ENCODE data around the gene TLR3.
"Not testable (repeated sequence)": the region's sequence is repeated elsewhere in the genome, so short reads cannot be mapped to it uniquely, and the experiment has no call there.

The TLR3 gene
- total RNA-seq = 1.2 to 6.1 (median 3.0) reads per million in 18 experiments

- peak; percentile 22 to 40 for DNase-seq
Observed at GRCh38 chr4:186068581-186069348, at the start of gene TLR3. Gene TLR3, plus strand, starts transcription at chr4:186069156. Its CDS starts 7,464 bp downstream, at chr4:186076620.

- DNase-seq = no peak
Observed at GRCh38 chr4:186019269-186019668, 49.7 kb upstream of the TLR3 start.

DNA sequence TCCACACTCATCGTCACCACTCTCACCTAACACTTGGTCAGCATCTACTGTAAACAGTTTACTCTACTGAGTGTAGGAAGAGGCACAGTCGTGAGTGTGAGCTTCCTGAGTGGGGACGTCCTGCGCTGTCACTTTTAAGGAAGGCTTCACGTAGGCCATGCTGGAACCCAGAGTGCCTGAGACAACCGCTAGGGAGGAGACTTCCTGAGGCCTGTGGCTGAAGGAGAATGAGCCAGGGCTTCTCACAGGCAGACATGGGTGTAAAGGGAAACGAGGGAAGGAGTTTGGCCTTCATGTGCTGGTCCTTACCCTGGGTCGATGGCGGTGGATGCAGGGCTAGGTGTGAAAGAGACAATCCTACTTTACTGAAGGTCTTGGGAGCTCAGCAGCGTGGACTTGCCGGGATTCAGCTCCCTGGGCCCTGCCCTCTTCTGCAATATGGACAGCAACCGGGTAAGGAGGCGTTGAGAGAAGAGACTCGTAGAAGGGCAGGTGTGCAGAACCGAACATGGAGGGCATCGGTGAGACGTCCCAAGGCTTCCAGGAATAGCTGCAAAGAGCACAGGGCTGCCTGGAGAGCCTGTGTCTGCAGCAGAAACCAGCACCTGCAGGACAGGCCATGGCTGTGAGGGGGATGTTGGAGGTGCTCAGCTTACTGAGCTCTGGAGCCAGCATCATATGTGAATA, 48.7 kb upstream of the TLR3 start:
- no peak for DNase-seq

DNA sequence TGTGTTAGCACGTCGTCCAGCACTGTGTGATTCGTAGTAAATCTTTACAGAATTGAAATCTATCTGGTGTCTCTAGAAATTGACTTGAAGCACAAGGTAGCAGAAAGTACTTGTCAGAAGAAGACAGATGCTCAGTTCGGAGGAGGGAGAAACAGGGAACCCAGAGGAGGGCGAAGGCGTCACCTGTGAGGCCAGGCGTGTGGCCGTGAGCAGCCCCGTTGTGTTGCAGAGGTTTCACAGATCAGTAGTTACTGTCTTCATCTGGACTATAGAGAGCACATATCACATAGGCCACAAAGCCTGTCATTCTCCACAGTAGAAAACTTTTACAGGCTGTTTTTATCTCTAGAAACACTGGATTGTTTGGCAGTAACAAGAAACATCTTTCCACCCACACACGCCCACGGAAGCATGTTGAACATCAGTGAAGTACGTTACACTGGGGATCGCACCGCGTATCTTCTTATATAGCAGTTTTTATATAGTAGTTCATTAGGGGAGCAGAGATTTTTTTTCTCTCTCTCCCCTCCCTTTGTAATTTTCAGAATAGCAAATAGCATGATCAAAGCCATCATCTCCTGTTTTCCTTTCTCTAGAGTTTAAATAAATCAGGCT, 48.1 kb upstream of the TLR3 start:
- no peak for DNase-seq

DNA sequence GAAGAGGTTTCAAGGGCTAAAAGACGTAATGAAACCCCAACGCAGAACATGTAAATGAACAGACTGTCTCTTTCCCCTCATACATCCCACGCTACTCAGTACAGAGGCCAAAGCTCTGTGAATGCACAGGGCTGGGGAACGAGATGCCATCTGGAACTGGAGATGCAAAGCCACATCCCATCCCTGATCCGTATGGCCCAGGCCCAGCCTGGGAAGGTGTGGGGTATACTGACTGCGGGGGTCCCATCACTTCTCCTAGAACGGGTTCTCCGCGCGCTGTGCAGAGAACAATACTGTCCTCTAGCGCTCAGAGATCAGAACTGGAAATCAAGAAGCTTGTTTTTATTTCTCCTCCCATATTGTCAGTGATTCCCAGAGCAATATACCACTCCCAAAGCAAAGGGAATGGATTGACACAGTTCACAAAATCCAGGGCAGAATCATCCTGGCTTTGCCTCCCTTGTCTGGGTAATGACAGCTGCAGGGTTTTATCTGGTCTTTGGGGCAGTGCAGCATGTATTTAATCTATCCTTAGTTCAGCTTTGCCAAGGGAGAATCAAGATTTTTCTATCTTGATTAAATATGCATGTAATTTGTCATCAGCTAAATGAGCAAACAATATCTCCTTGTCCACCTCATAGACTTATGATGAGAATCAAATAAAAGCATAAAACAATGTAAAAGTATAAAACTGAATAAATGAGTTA, 47.3 kb upstream of the TLR3 start:
- peak in 1 of 2 donors; percentile 7 for DNase-seq

- DNase-seq = no peak
Observed at GRCh38 chr4:186023975-186024374, 45.0 kb upstream of the TLR3 start.

- DNase-seq = no peak
Observed at GRCh38 chr4:186024637-186025407, 44.1 kb upstream of the TLR3 start.

DNA sequence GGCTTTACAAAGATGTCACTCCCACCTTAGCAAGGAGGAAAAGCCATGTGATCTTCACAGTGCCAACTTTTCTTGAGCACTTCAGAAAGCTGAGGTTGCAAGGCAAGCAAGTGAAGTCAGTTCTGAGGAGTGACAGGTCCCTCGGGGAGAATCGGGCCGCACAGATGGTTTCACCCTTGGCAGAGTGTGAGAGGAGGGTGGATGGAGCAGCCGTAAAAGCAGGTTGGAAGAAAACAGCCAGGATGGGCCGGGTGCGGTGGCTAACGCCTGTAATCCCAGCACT, 43.6 kb upstream of the TLR3 start:
- DNase-seq = no peak

DNA sequence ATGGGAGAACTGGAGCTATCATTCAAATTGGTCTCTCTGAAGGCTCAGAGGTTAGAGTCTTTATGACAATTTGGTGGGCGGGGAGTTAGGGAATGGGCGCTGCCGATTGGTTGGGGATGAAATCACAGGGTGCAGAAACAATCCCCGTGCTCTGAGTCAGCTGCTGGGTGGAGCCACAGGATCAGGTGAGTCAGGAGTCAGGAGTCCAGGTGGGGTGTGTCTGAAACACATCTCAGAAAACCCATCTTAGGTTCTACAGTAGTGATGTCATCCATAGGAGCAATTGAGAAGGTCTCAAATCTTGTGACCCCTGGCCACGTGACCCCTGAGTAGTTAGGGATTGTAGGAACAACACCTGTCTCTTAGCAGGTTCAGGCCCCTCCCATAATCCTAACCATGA, 41.6 kb upstream of the TLR3 start:
- no peak for DNase-seq

DNA sequence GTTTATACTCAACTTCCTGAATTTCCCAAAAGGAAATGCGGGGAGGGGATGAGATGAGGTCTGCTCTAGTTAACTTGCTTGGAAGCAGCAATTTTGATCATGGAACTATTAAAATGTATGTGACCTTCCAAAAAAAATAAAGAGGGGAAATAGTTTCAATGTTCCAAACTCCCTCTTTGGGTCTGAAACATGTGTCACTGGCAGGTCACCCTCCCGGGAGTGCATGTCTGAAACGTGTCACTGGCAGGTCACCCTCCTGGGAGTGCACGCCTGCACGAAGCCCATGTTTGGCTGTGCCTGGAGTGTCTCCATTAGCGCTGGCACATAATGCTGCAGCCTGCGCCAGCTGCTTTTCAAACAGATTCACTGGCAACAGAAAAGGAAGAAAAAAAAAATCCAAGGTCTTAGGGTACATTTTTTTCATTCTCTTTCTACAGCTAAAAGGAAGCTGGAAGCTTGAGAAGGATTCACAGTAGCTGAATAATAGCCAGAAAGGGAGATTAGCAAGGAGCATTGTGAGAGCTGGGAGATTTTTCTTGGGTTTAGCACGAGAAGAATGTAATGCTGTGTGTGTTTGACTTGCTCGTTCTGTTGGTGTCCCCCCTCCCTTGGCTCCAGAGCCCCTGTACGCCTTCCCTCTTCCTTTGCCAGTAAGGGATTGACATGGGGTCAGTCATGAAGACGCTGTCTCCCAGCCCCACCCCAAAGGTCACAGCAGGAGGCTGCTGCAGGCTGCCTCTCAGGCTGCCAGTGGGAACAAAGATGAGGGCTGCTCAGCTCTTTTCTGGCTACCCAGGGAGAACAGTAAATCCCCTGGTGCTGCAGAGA, 39.2 kb upstream of the TLR3 start:
- no peak for DNase-seq

DNA sequence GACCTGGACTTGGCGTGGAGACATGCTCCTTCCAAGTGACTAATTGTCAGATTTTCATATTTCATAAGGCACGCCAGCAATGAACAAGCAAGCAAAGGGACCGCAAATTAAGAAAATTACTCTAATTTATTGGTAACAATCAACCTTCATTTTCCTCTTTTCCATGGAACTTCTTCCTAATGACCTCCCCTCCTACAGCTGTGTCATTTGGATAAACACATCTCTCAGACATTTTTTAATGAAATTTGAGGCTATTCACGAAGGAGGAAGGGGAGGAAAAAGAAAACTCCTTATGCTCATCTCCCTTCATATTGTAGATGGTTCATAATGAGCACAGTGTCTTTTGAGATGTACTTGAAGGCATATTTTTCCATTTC, 38.6 kb upstream of the TLR3 start:
- DNase-seq = no peak

DNA sequence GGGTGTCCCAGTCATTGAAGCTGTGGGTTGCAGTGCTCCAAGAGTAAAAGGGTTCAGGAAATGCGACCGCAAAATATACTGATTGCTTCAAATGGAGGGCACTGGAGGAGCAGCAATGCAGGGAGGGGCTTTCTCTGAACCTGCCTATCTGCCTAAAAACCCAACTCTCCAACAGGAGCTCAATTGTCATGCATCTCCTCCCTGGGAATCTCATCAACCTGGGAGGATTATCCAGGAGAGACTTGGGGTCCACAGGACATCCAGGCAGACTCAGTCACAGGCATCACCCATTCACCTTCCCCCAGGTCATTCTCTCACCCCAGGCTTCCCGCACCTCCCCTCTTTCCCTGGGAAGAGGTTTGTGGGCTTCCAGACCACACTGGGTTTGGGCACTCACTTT, 38.2 kb upstream of the TLR3 start:
- no peak for DNase-seq

GRCh38 chr4:186032259-186032658, 36.7 kb upstream of the TLR3 start:
- DNase-seq = no peak

DNA sequence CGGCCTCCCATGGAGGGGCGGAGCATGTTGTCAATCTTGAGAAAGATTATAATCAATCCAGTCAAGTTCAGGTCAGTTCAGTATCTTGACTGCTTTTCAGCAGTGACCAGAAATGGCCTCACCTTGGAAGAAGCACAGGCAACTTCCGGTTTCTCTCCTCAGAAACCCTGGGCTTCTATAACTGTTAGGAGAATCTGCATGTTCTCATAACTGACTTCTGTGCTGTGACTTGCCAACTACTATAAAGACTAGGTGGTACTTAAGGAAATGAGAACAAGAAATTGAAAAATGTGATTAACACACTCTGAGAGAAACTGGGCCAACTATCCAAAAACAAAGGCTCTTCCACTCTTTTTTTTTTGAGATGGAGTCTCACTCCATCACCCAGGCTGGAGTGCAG, 35.9 kb upstream of the TLR3 start:
- no peak for DNase-seq

GRCh38 chr4:186034613-186035012, 34.3 kb upstream of the TLR3 start:
- DNase-seq = not testable (repeated sequence)

- no peak for DNase-seq
Observed at GRCh38 chr4:186036976-186037581, 31.9 kb upstream of the TLR3 start.

- peak; percentile 75 to 79 for DNase-seq
Observed at GRCh38 chr4:186037692-186038658, 31.0 kb upstream of the TLR3 start.

GRCh38 chr4:186039697-186040096, 29.3 kb upstream of the TLR3 start:
- DNase-seq = no peak

DNA sequence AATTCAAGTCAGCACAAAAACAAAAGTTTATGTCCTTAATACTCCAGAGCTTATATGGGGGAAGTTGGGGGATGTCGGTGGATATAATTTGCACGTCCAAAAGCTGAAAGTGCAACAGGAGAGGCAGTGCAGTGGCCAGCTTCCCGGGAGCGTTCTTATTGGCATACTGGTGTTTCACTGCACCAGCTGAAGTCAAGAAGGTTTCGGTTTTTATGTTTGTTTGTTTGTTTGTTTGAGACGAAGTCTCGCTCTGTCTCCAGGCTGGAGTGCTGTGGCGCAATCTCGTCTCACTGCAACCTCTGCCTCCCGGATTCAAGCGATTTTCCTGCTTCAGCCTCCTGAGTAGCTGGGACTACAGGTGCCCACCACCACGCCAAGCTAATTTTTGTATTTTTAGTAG, 28.6 kb upstream of the TLR3 start:
- DNase-seq = no peak

- DNase-seq = not testable (repeated sequence)
Observed at GRCh38 chr4:186047501-186047900, 21.5 kb upstream of the TLR3 start.

Data from inflammatory macrophage (primary cell).